Measurements from ENCODE around the gene MMP7. TPM values are rescaled to one million over a fixed set of nuclear protein-coding genes. Genes with fewer than 3 reads are reported as not detected.

Gene MMP7
- total RNA-seq, result not detected in 2 replicates

GRCh38 chr11:102530558-102530957, at the start of gene MMP7:
Gene MMP7, minus strand, starts transcription at chr11:102530747. Its CDS starts 47 bp downstream, at chr11:102530700.

Other genes with a start within 250 kb of the MMP7 start
- 0.39 and 0.54 TPM in 2 replicates for gene BIRC3, start 213.3 kb downstream of the MMP7 start, total RNA-seq
- gene BIRC2, start 183.5 kb downstream of the MMP7 start, total RNA-seq, result 88.7 and 88.8 TPM in 2 replicates
- 36.1 and 70.5 TPM in 2 replicates for gene TMEM123, start 78.0 kb downstream of the MMP7 start, total RNA-seq
- not detected in 2 replicates for gene MMP20, start 94.6 kb upstream of the MMP7 start, total RNA-seq
- not detected in 2 replicates for gene MMP27, start 175.0 kb upstream of the MMP7 start, total RNA-seq
- not detected in 2 replicates for gene MMP8, start 194.2 kb upstream of the MMP7 start, total RNA-seq
- gene MMP10, start 249.9 kb upstream of the MMP7 start, total RNA-seq, result 0.39 and 2.6 TPM in 2 replicates